Dendritic cell treated with granulocyte-macrophage colony-stimulating factor and Interleukin-4, amounts not matched to agents 40 ng/mL and 50 ng/mL, for 4 days (primary cell): Measurements from ENCODE around the gene PLEKHG2.
"Not testable (repeated sequence)": the region's sequence is repeated elsewhere in the genome, so short reads cannot be mapped to it uniquely, and the experiment has no call there.

Experiments
- H3K27ac Mint-ChIP-seq: one replicate; pipeline ENCODE4 v1.8.0; 2022; ENCODE audit warnings: mild to moderate bottlenecking, mixed read lengths
- H3K27me3 Mint-ChIP-seq: one replicate; pipeline ENCODE4 v1.8.0; 2022; ENCODE audit warnings: mild to moderate bottlenecking, mixed read lengths
- H3K36me3 Mint-ChIP-seq: one replicate; pipeline ENCODE4 v1.8.0; 2022; ENCODE audit warnings: low read depth, mixed read lengths
- H3K4me1 Mint-ChIP-seq: one replicate; pipeline ENCODE4 v1.8.0; 2022; ENCODE audit warnings: low read depth, mixed read lengths
- H3K4me3 Mint-ChIP-seq: one replicate; pipeline ENCODE4 v1.8.0; 2022; ENCODE audit warnings: mild to moderate bottlenecking, moderate library complexity, mixed read lengths
- H3K9me3 Mint-ChIP-seq: one replicate; pipeline ENCODE4 v1.8.0; 2022; ENCODE audit warnings: mixed read lengths
- intact Hi-C: fragments of 100-400 bp; cut with micrococcal nuclease; formaldehyde crosslinking; loops from one replicate; pipeline ENCODE4 v1.15.0; 2022

The PLEKHG2 gene

GRCh38 chr19:39412100-39412866 is at the start of gene PLEKHG2:
Gene PLEKHG2, plus strand, starts transcription at chr19:39412669. Its CDS starts 1,418 bp downstream, at chr19:39414087.
- Mint-ChIP-seq H3K9me3 (no peaks in the 10 kb centered on the region), H3K27me3 (peaks cover 2% of the 10 kb centered on the region), H3K4me3 (peak within 1 kb of the TSS; percentile 81), H3K27ac (peak within 1 kb of the TSS; percentile 98), H3K4me1 (peaks cover 44% of the 10 kb centered on the region), H3K36me3 (peaks cover 53% of the 10 kb centered on the region)
- intact Hi-C loops, result loop anchor here (1.0 to 5.0 kb wide), 3 partner anchors 14 to 70 kb away; partner anchors contain the start of gene SAMD4B

- Mint-ChIP-seq H3K4me3 (no peak overlapping the region), H3K27me3 (no peaks in the 10 kb centered on the region), H3K27ac (no peak overlapping the region), H3K9me3 (no peaks in the 10 kb centered on the region), H3K4me1 (no peaks in the 10 kb centered on the region), H3K36me3 (peaks cover 96% of the 10 kb centered on the region)
- intact Hi-C loops, result no loop called here
These were observed 49.5 kb upstream of the PLEKHG2 start for GRCh38 chr19:39362682-39363657.

GRCh38 chr19:39363901-39364457 is 48.5 kb upstream of the PLEKHG2 start:
- Mint-ChIP-seq H3K4me1 (no peaks in the 10 kb centered on the region), H3K27ac (no peak overlapping the region), H3K9me3 (no peaks in the 10 kb centered on the region), H3K36me3 (peaks cover 96% of the 10 kb centered on the region), H3K27me3 (no peaks in the 10 kb centered on the region), H3K4me3 (no peak overlapping the region)
- intact Hi-C loops, result no loop called here

- Mint-ChIP-seq H3K4me1 (no peaks in the 10 kb centered on the region), H3K4me3 (no peak overlapping the region), H3K9me3 (no peaks in the 10 kb centered on the region), H3K27me3 (no peaks in the 10 kb centered on the region), H3K27ac (no peak overlapping the region), H3K36me3 (peaks cover 96% of the 10 kb centered on the region)
- intact Hi-C loops, result no loop called here
These were observed 46.9 kb upstream of the PLEKHG2 start for GRCh38 chr19:39365531-39365930.

GRCh38 chr19:39369200-39369599 is 43.3 kb upstream of the PLEKHG2 start:
- H3K36me3 Mint-ChIP-seq, result peaks cover 96% of the 10 kb centered on the region

GRCh38 chr19:39370735-39371134 is 41.7 kb upstream of the PLEKHG2 start:
- no peaks in the 10 kb centered on the region for H3K4me1 Mint-ChIP-seq
- no peaks in the 10 kb centered on the region for H3K27me3 Mint-ChIP-seq

More at GRCh38 chr19:39369200-39369599, 43.3 kb upstream of the PLEKHG2 start:
- no peaks in the 10 kb centered on the region for H3K27me3 Mint-ChIP-seq
- H3K9me3 Mint-ChIP-seq, result no peaks in the 10 kb centered on the region
- no peaks in the 10 kb centered on the region for H3K4me1 Mint-ChIP-seq
- no peak overlapping the region for H3K4me3 Mint-ChIP-seq
- intact Hi-C loops, result no loop called here
- H3K27ac Mint-ChIP-seq, result no peak overlapping the region

GRCh38 chr19:39372047-39372802 is 40.2 kb upstream of the PLEKHG2 start:
- intact Hi-C loops, result no loop called here
- Mint-ChIP-seq H3K9me3 (no peaks in the 10 kb centered on the region), H3K27me3 (no peaks in the 10 kb centered on the region), H3K4me1 (no peaks in the 10 kb centered on the region), H3K27ac (no peak overlapping the region), H3K36me3 (peaks cover 99% of the 10 kb centered on the region), H3K4me3 (no peak overlapping the region)

More at GRCh38 chr19:39370735-39371134, 41.7 kb upstream of the PLEKHG2 start:
- H3K9me3 Mint-ChIP-seq, result no peaks in the 10 kb centered on the region
- H3K36me3 Mint-ChIP-seq, result peaks cover 96% of the 10 kb centered on the region
- H3K27ac Mint-ChIP-seq, result no peak overlapping the region
- H3K4me3 Mint-ChIP-seq, result no peak overlapping the region
- intact Hi-C loops, result no loop called here

- Mint-ChIP-seq H3K9me3 (no peaks in the 10 kb centered on the region), H3K4me1 (no peaks in the 10 kb centered on the region), H3K27me3 (no peaks in the 10 kb centered on the region), H3K27ac (no peak overlapping the region), H3K36me3 (peaks cover 100% of the 10 kb centered on the region), H3K4me3 (no peak overlapping the region)
- intact Hi-C loops, result no loop called here
These were observed 39.5 kb upstream of the PLEKHG2 start for GRCh38 chr19:39372941-39373340.

- no peaks in the 10 kb centered on the region for H3K9me3 Mint-ChIP-seq
- no peak overlapping the region for H3K27ac Mint-ChIP-seq
- intact Hi-C loops, result no loop called here
- H3K4me3 Mint-ChIP-seq, result no peak overlapping the region
- no peaks in the 10 kb centered on the region for H3K4me1 Mint-ChIP-seq
- H3K27me3 Mint-ChIP-seq, result no peaks in the 10 kb centered on the region
- H3K36me3 Mint-ChIP-seq, result peaks cover 100% of the 10 kb centered on the region
These were observed 36.5 kb upstream of the PLEKHG2 start for GRCh38 chr19:39375929-39376328.

GRCh38 chr19:39377373-39378362 is 34.8 kb upstream of the PLEKHG2 start:
- H3K36me3 Mint-ChIP-seq, result peaks cover 100% of the 10 kb centered on the region
- no peak overlapping the region for H3K27ac Mint-ChIP-seq
- H3K4me3 Mint-ChIP-seq, result no peak overlapping the region
- H3K27me3 Mint-ChIP-seq, result no peaks in the 10 kb centered on the region
- intact Hi-C loops, result no loop called here
- no peaks in the 10 kb centered on the region for H3K4me1 Mint-ChIP-seq
- H3K9me3 Mint-ChIP-seq, result no peaks in the 10 kb centered on the region

GRCh38 chr19:39379366-39379765 is 33.1 kb upstream of the PLEKHG2 start:
- H3K27ac Mint-ChIP-seq, intact Hi-C loops, H3K4me3 Mint-ChIP-seq, H3K4me1 Mint-ChIP-seq, H3K9me3 Mint-ChIP-seq, H3K27me3 Mint-ChIP-seq: not testable (repeated sequence)
- H3K36me3 Mint-ChIP-seq, result peaks cover 100% of the 10 kb centered on the region

GRCh38 chr19:39379865-39380396 is 32.5 kb upstream of the PLEKHG2 start:
- H3K9me3 Mint-ChIP-seq, result no peaks in the 10 kb centered on the region
- H3K27ac Mint-ChIP-seq, result no peak overlapping the region
- H3K4me3 Mint-ChIP-seq, result no peak overlapping the region
- peaks cover 3% of the 10 kb centered on the region for H3K4me1 Mint-ChIP-seq
- intact Hi-C loops, result no loop called here
- H3K36me3 Mint-ChIP-seq, result peaks cover 100% of the 10 kb centered on the region
- H3K27me3 Mint-ChIP-seq, result no peaks in the 10 kb centered on the region
